Mammary epithelial cell (primary cell): ENCODE results near the gene CYGB.

ENCODE experiments used
- CTCF ChIP-seq, 2 donors: IDR thresholded peaks in 1 of 2; conservative IDR thresholded peaks in 1 of 2; 2 replicates each; pipeline ENCODE4 v1.5.1; 2011 to 2012; ENCODE audit warnings: inconsistent platforms in 2 of 2, low read length in 2 of 2, mild to moderate bottlenecking in 2 of 2, control low read depth in 1 of 2, low read depth in 1 of 2; ENCODE audit not compliant: insufficient read depth in 1 of 2; ENCODE audit errors: extremely low read depth in 1 of 2
- EZH2 ChIP-seq: IDR thresholded peaks from 2 replicates; pipeline ENCODE4 v1.6.1; 2012; ENCODE audit warnings: low read length, inconsistent platforms, borderline replicate concordance

GRCh38 chr17:76524598-76525512, 12.7 kb downstream of the CYGB start:
- TF ChIP-seq CTCF (conservative IDR thresholded peaks at IDR 0.05 in 1 of 2, IDR thresholded peaks at IDR 0.05 in 1 of 2; ENCODE audit: extremely low read depth in 1 of 2, insufficient read depth in 1 of 2, low read depth in 1 of 2, low read length in 2 of 2) (no peak), EZH2 (no peak)
